LNCaP clone FGC (cell line): ENCODE results near the gene ZSCAN10.
"Not testable (repeated sequence)": the region's sequence is repeated elsewhere in the genome, so short reads cannot be mapped to it uniquely, and the experiment has no call there.

Source experiments
- DNase-seq: peaks from one replicate; pipeline ENCODE4 v3.0.0-alpha.2; 2011; ENCODE audit warnings: low read depth
- H3K4me3 ChIP-seq: 2 replicates; pipeline ENCODE4 v1.5.1; 2011; ENCODE audit warnings: mild to moderate bottlenecking, low read depth, low read length, control low read depth
- TF ChIP-seq, protein P1 (sequence below): IDR thresholded peaks from 2 replicates; pipeline ENCODE4 v1.5.1; 2012; ENCODE audit warnings: mild to moderate bottlenecking; ENCODE audit not compliant: control insufficient read depth, insufficient read depth; ENCODE audit errors: extremely low read depth

The ZSCAN10 gene

GRCh38 chr16:3071655-3072054 lies 27.4 kb downstream of the ZSCAN10 start:
- no peak overlapping the region for H3K4me3 ChIP-seq
- TF ChIP-seq, protein P1, sequence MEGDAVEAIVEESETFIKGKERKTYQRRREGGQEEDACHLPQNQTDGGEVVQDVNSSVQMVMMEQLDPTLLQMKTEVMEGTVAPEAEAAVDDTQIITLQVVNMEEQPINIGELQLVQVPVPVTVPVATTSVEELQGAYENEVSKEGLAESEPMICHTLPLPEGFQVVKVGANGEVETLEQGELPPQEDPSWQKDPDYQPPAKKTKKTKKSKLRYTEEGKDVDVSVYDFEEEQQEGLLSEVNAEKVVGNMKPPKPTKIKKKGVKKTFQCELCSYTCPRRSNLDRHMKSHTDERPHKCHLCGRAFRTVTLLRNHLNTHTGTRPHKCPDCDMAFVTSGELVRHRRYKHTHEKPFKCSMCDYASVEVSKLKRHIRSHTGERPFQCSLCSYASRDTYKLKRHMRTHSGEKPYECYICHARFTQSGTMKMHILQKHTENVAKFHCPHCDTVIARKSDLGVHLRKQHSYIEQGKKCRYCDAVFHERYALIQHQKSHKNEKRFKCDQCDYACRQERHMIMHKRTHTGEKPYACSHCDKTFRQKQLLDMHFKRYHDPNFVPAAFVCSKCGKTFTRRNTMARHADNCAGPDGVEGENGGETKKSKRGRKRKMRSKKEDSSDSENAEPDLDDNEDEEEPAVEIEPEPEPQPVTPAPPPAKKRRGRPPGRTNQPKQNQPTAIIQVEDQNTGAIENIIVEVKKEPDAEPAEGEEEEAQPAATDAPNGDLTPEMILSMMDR = no peak
- DNase-seq = no peak

DNA sequence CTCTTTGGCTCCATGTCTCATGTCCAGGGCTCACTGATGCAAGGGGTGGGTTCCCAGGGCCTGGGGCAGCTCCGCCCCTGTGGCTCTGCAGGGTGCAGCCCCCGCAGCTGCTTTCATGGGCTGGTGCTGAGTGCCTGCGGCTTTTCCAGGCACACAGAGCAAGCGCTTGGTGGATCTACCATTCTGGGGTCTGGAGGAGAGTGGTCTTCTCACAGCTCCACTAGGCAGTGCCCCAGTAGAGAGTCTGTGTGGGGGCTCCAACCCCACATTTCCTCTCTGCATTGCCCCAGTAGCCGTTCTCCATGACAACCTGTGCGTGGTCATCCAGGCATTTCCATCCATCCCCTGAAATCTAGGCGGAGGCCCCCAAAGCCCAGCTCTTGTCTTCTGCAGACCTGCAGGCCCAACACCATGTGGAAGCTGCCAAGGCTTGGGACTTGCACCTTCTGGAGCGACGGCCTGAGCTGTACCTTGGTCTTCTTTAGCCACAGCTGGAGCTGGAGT lies 28.4 kb downstream of the ZSCAN10 start:
- TF ChIP-seq, protein P1 = no peak
- no peak for DNase-seq
- no peak overlapping the region for H3K4me3 ChIP-seq

GRCh38 chr16:3069146-3069545 lies 29.9 kb downstream of the ZSCAN10 start:
- DNase-seq, H3K4me3 ChIP-seq: not testable (repeated sequence)

GRCh38 chr16:3068487-3068886 lies 30.6 kb downstream of the ZSCAN10 start:
- no peak overlapping the region for H3K4me3 ChIP-seq
- no peak for DNase-seq
- TF ChIP-seq, protein P1 = no peak

- TF ChIP-seq, protein P1 = no peak
- no peak overlapping the region for H3K4me3 ChIP-seq
- no peak for DNase-seq
These were observed 32.7 kb downstream of the ZSCAN10 start for GRCh38 chr16:3066440-3066748.

- TF ChIP-seq, protein P1 = no peak
- no peak for DNase-seq
- H3K4me3 ChIP-seq = 0 out of 2 replicates have a peak overlapping the region, but pooled peaks have one; percentile 9
These were observed 33.2 kb downstream of the ZSCAN10 start for GRCh38 chr16:3065742-3066439.

- TF ChIP-seq, protein P1 = no peak
- H3K4me3 ChIP-seq = 0 out of 2 replicates have a peak within 1 kb of the TSS, but pooled peaks have one; percentile 9
- no peak for DNase-seq
These were observed 33.9 kb downstream of the ZSCAN10 start, which contains the start of gene IL32 for GRCh38 chr16:3065069-3065741. IL32 (plus strand) TSS chr16:3065640; CDS start chr16:3065812, 172 bp downstream.
